Gastroesophageal sphincter (tissue), 3 donors: ENCODE data around the gene FBXL19.

Experiments
- EP300 ChIP-seq: sonication (generic); formaldehyde crosslinking; IDR thresholded peaks from one replicate; pipeline ENCODE4 v1.6.1; 2017; ENCODE audit warnings: antibody characterized with exemption, mild to moderate bottlenecking
- POLR2A ChIP-seq, 2 donors: fragments of 450-650 bp; IDR thresholded peaks; one replicate each; pipeline ENCODE4 v1.6.1; 2017; ENCODE audit warnings: antibody characterized with exemption in 2 of 2, mild to moderate bottlenecking in 2 of 2, moderate library complexity in 1 of 2
- POLR2AphosphoS5 ChIP-seq: sonication (generic); formaldehyde crosslinking; IDR thresholded peaks from one replicate; pipeline ENCODE4 v1.6.1; 2017; ENCODE audit warnings: antibody characterized with exemption
- TF ChIP-seq, protein P1 (sequence below), 4 experiments: fragments of 200-600 bp in 2 of 4; fragments of 450-650 bp in 2 of 4; sonication (generic) in 1 of 4; IDR thresholded peaks; one replicate each; pipeline ENCODE4 v1.5.1; 2017 to 2019; ENCODE audit warnings: antibody characterized with exemption in 4 of 4, mild to moderate bottlenecking in 2 of 4, moderate library complexity in 2 of 4

- TF ChIP-seq POLR2A (IDR thresholded peaks at IDR 0.05), result no peak
- TF ChIP-seq, protein P1, sequence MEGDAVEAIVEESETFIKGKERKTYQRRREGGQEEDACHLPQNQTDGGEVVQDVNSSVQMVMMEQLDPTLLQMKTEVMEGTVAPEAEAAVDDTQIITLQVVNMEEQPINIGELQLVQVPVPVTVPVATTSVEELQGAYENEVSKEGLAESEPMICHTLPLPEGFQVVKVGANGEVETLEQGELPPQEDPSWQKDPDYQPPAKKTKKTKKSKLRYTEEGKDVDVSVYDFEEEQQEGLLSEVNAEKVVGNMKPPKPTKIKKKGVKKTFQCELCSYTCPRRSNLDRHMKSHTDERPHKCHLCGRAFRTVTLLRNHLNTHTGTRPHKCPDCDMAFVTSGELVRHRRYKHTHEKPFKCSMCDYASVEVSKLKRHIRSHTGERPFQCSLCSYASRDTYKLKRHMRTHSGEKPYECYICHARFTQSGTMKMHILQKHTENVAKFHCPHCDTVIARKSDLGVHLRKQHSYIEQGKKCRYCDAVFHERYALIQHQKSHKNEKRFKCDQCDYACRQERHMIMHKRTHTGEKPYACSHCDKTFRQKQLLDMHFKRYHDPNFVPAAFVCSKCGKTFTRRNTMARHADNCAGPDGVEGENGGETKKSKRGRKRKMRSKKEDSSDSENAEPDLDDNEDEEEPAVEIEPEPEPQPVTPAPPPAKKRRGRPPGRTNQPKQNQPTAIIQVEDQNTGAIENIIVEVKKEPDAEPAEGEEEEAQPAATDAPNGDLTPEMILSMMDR (IDR thresholded peaks at IDR 0.05), result no peak
- TF ChIP-seq EP300, result no peak
- no peak for TF ChIP-seq POLR2AphosphoS5
These were observed 40.7 kb upstream of the FBXL19 start for GRCh38 chr16:30882429-30883310.
